GM12891 (cell line): Measurements from ENCODE around the gene KRTAP4-3.

Experiments used
- POLR2A ChIP-seq: IDR thresholded peaks from 2 replicates; pipeline ENCODE4 v1.6.1; 2011; ENCODE audit warnings: low read depth, low read length, control low read depth
- POLR2AphosphoS5 ChIP-seq: IDR thresholded peaks from 2 replicates; pipeline ENCODE4 v1.6.1; 2011; ENCODE audit warnings: low read depth, low read length, control low read depth
- TAF1 ChIP-seq: IDR thresholded peaks from 2 replicates; pipeline ENCODE4 v1.6.1; 2011; ENCODE audit warnings: low read depth, low read length, control low read depth

- TF ChIP-seq POLR2AphosphoS5 (no peak), TAF1 (no peak), POLR2A (no peak)
These were observed 18.0 kb downstream of the KRTAP4-3 start for GRCh38 chr17:41150026-41150425.
